DOHH2 (cell line): Measurements from ENCODE around the gene KIF1A.

Source experiments
- CTCF ChIP-seq: fragments of 200-600 bp; sonication (generic); IDR thresholded peaks from one replicate; pipeline ENCODE4 v1.5.1; 2014; ENCODE audit warnings: antibody characterized with exemption, mild to moderate bottlenecking, low read depth, low read length; ENCODE audit not compliant: poor library complexity, severe bottlenecking
- EZH2phosphoT487 ChIP-seq: fragments of 200-600 bp; sonication (generic); IDR thresholded peaks from 2 replicates; pipeline ENCODE4 v1.6.1; 2017; ENCODE audit warnings: borderline replicate concordance, mild to moderate bottlenecking, antibody characterized with exemption, low read length, moderate library complexity, mixed read lengths

DNA sequence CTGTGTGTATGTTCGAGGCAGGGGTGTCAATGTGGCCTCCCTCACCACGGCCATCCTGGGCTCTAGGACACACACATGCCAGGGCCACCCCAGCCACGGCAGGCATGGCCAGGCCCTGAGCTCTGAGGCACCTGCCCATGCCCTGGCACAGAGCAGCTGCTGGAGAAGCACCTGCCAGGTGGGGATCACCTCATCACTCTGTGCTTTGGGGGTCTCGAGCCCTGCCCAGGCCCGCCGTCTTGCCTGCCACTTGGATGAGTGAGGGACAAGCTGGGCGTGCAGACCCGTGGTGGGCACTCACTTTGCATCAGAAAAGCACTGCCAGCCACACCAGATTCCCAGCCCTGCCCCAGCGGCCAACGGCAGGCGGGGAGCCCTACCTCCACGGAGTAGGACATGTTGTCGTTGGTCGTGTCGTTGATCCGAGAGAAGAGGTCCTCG is 33.1 kb downstream of the KIF1A start:
- TF ChIP-seq CTCF (no peak), EZH2phosphoT487 (no peak)
